M059J (cell line): Measurements from ENCODE around the gene CYSRT1. TPM values are rescaled to one million over a fixed set of nuclear protein-coding genes. Genes with fewer than 3 reads are reported as not detected.

ENCODE experiments used
- DNase-seq: peaks from one replicate; pipeline ENCODE4 v3.0.0-alpha.2; 2012; ENCODE audit warnings: low read depth
- total RNA-seq: library from RNA; depleted of rRNA; stranded (reverse); fragments of >200 nt; shearing (Covaris generic); gene quantifications from 2 replicates; pipeline ENCODE4 v1.2.3, GENCODE V29; 2014

Gene CYSRT1
- total RNA-seq, 1 experiment from 2014 or later = 1.0 TPM

- no peak for DNase-seq
Observed at GRCh38 chr9:137212520-137212919, 12.5 kb upstream of the CYSRT1 start.

GRCh38 chr9:137213160-137214060 lies 11.6 kb upstream of the CYSRT1 start:
- DNase-seq = no peak

- DNase-seq = no peak
Observed at GRCh38 chr9:137214620-137215019, 10.4 kb upstream of the CYSRT1 start.

- no peak for DNase-seq
Observed at GRCh38 chr9:137215196-137215986, 9.6 kb upstream of the CYSRT1 start.

- DNase-seq = no peak
Observed at GRCh38 chr9:137216188-137216965, 8.6 kb upstream of the CYSRT1 start.

- DNase-seq = no peak
Observed at GRCh38 chr9:137217276-137218211, 7.4 kb upstream of the CYSRT1 start.

GRCh38 chr9:137218212-137218753 lies 6.7 kb upstream of the CYSRT1 start:
- DNase-seq = no peak

- DNase-seq = peak; percentile 59
Observed at GRCh38 chr9:137218754-137219271, 6.2 kb upstream of the CYSRT1 start.

- no peak for DNase-seq
Observed at GRCh38 chr9:137219757-137220316, 5.1 kb upstream of the CYSRT1 start.

GRCh38 chr9:137220317-137221094 lies 4.5 kb upstream of the CYSRT1 start:
- no peak for DNase-seq

GRCh38 chr9:137221095-137221505 lies 3.9 kb upstream of the CYSRT1 start:
- no peak for DNase-seq

GRCh38 chr9:137221506-137222111 lies 3.4 kb upstream of the CYSRT1 start:
- no peak for DNase-seq

- no peak for DNase-seq
Observed at GRCh38 chr9:137222190-137223077, 2.5 kb upstream of the CYSRT1 start, which contains the start of gene RNF208. TSS of gene RNF208 (minus strand) at chr9:137222240. CDS start at chr9:137221212, 1,028 bp downstream.

- DNase-seq = peak; percentile 98
Observed at GRCh38 chr9:137223078-137223970, 1.6 kb upstream of the CYSRT1 start.

- DNase-seq = no peak
Observed at GRCh38 chr9:137225699-137226331, 841 bp downstream of the CYSRT1 start.
